Stimulated activated CD8-positive, alpha-beta memory T cell treated with anti-CD3 and anti-CD28 coated beads, Interleukin-7, amount 100 ng/mL, for 24 hours (primary cell): ENCODE data around the gene AVP.
A peak's percentile ranks its signal among the peaks of the same experiment; 100 is the strongest.
"Not testable (repeated sequence)": the region's sequence is repeated elsewhere in the genome, so short reads cannot be mapped to it uniquely, and the experiment has no call there.

Experiments used
- DNase-seq: peaks from one replicate; pipeline ENCODE4 v3.0.0-alpha.2; 2020; ENCODE audit warnings: low read depth

The AVP gene

DNA sequence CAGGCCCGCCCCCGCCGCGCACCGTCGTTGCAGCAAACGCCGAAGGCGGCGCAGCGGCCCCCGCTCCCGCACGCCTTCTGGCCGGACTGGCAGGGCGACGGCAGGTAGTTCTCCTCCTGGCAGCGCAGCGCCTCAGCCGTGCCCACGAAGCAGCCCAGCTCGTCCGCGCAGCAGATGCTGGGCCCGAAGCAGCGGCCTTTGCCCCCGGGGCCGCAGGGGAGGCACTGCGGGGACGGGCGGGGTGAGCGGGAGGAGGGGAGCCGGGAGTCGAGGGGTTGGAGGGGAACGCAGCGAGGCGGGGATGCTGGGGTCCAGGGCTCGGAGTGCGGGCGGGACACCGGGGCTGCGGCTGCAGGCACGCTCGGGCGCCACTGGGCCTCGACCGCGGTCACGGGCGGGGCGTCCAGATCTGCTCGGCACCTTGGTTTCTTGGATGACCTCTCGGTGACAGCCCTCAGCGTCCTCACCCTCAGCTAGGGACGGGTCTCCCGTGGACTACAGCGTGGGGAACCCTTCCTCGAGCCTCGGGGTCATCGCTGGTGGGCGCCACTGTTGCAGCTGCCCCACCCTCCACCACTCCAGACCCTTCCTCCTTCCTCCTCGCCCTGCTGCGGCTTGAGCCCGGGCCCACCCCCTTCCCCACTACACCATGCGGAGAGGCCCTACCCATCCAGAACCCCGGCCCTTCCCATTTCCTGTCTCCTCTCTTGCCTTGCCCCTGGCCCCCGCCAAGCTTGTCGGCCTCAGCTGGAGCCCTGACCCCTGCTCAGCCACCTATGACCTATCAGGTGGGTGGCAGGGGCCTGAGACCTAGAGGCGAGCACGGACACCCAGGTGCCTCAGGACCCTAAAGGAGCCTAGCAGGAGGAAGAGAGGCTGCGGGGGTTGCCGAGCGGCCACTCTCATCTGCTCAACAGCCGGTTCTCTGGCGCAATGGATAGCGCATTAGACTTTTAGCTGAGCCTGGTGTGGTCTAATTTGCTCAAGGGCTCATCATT, 1.3 kb downstream of the AVP start:
- DNase-seq: no peak

DNA sequence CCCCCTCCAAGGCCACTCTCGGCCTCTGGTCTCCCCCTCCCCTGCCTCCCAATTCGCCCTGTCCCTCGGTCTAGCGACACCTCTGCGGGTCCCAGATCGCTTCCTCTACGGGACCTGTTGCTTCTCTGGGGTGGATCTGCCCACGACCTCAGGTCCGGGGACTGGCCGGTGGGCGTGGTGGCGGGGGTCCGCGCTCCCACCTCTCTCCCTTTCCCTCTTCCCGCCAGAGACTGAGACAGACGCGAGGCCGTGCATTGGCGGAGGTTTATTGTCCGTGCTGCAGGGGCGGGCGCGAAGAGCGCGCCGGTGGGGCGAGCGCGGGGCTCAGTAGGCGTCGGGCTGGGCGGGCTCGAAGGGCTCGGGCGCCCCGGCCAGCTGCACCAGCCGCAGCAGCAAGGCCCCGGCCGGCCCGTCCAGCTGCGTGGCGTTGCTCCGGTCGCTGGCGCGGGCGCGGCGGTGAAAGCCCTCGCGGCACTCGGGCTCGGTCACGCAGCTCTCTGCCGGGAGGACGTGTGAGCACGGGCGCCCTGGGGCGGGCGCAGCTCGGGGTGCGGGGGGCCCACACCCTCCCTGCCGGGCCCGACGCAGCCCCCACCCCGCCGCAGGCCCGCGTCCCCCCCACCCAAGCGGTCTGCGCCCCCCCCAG, 2.1 kb downstream of the AVP start:
- DNase-seq: no peak

DNA sequence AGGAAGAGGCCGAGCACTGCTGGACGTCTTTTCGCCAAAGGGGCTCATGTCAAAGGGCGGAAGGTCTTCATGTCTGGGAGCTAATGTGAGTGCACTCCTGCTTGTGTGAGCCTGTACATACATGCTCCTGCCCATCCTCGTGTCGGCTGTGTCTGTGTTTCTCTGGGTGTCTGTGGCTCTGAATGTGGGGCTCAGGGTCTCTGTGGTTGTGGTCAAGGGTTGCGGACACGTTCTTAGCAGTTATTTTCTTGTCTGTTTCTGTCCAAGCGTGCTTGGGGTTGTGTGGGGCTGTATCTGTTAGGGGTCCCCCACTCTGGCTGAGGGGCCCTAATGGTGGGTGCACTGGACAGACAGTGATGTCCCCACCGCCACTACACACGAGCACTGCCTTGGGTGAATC, 2.9 kb downstream of the AVP start:
- no peak for DNase-seq

DNA sequence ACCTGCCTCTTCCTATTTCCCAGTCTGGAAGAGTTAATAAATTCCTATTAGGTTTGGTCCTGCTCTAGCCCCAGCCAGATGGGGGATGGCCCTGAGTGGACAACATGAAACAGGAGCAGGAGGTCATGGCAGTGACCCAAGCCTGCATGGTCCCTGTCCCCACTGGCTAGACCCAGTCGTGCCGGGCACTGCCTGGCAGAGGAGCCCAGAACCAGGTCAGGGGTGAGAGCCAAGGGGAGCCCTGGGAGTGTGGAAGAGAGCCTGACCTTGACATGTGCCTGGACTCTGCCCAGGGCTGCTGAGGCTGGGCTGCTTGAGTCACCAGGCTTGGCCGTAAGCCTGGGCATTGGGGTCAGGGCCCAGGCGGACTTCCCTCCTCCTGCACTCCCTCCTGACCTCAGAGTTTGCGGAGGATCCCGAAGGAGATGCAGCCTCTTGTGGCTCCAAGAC, 3.6 kb downstream of the AVP start:
- no peak for DNase-seq

DNA sequence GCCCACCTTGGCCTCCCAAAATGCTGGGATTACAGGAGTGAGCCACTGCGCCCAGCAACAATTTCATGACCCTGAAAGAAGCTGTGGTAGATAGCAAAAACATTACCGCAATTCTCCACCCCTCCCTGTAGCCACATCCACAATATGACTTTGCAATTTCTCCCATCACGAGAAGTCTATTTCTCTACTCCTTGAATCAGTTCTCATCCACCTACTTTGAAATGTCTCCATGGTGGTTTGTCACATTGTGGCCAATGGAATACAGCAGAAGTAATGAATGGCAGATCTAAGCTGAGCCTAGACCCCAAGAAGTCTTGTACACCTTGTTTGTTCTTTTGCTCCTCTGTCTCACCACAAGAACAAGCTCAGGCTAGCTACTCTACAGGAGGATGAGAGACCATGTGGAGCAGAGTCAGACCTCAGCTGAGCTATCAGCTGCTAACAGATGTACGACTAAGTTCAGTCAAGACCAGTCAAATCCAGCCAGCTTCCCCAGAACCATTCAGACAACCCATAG, 6.8 kb downstream of the AVP start:
- no peak for DNase-seq

DNA sequence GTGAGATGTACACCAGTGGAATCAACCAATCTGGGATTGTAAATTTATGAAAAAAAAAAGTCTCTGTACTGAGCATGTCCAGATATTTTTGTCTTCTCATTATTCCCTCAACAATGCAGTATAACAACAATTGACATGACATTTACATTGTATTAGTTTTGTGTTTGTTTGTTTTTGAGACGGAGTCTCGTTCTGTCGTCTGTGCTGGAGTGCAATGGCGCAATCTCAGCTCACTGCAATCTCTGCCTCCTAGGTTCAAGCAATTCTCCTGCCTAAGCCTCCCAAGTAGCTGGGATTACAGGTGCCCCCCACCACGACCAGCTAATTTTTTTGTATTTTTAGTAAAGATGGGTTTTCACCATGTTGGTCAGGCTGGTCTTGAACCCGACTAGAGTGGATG, 9.2 kb downstream of the AVP start:
- not testable (repeated sequence) for DNase-seq

DNA sequence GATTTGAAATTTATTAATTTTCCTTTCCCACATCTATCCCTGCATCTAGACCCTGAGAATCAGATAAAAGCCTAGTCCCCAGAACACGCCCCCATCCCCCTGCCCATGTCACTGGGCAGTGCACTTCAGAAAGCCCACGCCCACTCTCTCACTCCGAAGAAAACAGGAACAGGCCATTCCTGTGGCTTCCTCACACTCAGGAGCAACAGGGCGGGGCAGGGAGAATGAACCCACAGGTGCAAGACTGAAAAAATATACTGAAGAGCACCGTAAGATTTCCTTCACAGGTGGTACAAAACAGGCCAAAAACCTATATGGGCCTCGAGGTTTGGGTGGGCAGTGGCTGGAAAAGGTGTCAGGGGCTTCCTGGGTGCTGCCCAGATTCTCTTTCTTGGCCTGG, 9.7 kb downstream of the AVP start:
- DNase-seq: no peak

DNA sequence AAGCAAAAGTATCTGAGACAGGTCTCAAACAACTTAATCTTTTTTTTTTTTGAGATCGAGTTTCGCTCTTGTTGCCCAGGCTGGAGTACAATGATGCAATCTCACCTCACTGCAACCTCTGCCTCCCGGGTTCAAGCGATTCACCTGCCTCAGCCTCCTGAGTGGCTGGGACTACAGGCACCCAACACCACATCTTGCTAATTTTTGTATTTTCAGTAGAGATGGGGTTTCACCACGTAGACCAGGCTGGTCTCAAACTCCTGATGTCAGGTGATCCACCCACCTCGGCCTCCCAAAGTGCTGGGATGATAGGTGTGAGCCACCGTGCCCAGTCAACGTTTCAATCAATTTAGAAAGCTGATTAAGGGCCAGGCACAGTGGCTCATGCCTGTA, 11.3 kb downstream of the AVP start:
- not testable (repeated sequence) for DNase-seq

DNA sequence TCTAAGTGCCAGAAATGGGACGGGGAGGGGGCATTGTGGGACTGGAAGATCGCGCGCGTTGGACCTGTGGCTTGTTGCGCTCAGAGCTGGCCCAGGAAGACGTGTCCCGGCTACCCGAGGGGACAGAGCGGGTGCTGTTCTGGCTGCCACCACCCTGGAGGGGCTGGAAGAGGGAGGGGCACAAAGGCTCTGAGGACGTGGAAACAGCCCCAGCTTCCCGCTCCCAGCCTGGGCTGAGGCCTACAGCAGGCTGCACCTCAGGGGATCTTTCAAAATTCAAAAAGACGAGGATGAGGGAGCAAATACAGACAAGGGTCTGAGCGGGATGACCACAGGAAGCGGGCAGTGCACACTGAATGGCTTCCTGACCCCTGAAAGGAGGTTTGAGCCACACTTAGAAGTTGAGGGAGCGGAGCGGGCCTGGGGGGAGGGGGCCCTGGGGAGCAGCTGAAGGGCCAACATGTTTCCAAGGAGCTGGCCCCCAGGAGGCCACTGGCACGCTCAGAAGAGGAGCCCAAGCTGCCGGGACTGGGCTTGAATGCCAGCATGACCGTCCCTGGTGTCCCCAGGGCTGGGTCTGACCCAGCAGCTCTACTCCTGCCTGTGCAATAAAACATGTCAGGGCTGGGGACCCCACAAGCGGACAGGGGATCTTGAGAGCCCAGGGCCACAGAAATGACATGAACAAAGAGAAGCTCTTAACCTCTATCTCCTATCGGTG, 11.8 kb downstream of the AVP start:
- no peak for DNase-seq

DNA sequence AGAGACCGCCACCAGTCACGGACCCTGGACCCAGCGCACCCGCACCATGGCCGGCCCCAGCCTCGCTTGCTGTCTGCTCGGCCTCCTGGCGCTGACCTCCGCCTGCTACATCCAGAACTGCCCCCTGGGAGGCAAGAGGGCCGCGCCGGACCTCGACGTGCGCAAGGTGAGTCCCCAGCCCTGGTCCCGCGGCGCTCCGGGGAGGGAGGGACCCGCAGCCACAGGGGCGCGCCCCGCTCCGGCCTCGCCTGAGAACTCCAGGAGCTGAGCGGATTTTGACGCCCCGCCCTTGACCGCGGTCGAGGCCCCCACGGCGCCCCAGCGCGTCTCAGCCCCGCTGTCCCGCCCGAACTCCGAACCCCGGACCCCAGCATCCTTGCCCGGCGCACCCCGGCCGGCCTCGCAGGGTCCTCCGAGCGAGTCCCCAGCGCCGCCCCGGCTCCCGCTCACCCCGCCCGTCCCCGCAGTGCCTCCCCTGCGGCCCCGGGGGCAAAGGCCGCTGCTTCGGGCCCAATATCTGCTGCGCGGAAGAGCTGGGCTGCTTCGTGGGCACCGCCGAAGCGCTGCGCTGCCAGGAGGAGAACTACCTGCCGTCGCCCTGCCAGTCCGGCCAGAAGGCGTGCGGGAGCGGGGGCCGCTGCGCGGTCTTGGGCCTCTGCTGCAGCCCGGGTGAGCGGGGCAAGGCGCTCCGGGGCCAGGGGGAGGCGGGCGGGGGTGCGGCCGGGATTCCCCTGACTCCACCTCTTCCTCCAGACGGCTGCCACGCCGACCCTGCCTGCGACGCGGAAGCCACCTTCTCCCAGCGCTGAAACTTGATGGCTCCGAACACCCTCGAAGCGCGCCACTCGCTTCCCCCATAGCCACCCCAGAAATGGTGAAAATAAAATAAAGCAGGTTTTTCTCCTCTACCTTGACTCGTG, 12.7 kb downstream of the AVP start, which contains the start of gene OXT:
Gene OXT (plus strand): TSS at position 11 of the 920 bp plus-strand sequence. CDS start 36 bp downstream, at position 47.
- peak; percentile 28 for DNase-seq

DNA sequence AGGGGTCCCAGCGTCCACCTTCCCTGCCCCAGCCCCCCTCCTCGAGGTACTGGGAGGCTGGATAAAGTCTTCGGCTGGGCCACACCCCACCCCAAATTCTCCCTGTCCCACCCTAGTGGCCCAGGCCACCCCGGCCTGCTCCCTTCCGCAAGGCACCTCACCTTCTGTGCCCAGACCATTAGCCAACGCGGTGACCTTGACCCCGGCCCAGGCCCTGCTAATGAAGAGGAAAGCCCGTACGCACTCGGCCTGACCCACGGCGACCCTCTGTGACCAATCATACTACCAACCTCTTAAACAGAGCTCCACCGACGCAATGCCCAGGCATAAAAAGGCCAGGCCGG, 13.3 kb downstream of the AVP start:
- DNase-seq: no peak

DNA sequence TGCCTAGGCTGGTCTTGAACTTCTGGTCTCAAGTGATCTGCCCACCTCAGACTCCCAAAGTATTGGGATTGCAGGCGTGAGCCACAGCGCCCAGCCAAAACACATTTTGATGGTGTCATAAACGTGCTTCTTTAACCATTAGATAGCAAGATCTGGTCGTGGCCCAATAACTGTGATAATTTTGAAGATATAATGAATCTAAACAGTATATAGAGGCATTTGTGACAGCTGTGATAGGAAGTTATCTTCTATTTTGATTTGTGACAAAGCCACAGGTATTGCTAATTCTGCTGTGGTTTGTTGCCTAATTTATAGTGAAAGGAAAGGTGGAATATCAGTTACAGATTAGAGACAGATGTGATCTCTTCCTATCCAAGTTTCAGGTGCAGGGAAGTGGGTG, 13.8 kb downstream of the AVP start:
- no peak for DNase-seq

DNA sequence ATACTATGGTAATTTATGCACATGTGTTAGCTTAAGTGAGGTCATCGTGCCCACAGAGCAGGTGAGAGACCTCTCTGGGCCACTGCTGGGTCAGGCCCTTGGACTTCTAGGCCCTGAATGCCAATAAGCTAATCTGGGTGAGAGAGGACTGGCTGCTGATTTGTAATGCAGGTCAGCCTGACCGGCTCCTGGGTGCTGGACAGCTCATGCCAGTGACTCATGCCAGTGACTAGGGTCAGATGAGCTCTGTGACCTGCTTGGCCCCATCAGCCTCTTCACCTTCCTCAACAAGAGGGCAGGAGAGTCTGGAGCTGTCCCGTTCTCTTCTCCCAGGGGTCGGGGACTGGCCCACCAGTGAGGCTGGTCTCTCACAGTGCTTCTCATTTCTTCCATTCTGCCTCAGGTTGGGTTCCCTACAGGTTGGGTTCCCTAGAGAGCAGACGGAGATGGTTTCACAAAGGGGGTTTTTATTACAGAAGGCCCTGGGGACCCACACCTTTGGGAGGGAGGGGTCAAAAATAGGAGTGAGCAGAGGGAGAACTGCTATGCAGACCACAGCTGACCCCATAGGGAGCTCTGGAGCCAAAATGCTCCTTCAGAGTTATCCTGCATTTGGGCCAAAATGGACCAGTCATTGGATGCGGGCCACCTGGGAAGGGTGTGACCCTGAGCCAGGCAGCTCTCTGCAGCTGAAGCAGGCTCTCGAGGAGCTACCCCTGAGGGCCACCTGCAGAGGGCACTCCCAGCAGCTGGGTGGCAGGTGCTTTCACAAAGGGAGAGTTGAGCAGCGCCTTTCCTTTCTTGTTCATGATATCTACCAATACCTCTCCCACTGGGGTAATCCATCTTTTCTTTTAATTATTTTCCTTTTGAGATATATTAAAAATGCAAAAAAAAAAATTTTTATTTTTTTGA, 15.3 kb downstream of the AVP start:
- no peak for DNase-seq

DNA sequence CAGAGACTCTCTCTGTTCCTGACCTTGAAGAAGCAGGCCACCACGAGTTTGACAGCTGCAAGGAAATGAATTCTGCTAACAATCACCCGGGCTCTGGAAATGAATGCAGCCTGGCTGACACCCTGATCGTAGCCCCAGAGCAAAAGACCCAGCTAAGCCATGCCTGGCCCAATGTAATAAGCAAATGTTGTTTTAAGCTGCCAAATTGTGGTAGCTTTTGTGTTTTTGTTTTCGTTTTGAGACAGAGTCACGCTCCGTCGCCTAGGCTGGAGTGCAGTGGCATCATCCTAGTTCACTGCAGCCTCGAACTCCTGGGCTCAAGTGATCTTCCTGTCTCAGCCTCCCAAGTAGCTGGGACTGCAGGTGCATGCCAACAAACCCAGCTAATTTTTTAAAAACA, 16.4 kb downstream of the AVP start:
- DNase-seq: no peak

DNA sequence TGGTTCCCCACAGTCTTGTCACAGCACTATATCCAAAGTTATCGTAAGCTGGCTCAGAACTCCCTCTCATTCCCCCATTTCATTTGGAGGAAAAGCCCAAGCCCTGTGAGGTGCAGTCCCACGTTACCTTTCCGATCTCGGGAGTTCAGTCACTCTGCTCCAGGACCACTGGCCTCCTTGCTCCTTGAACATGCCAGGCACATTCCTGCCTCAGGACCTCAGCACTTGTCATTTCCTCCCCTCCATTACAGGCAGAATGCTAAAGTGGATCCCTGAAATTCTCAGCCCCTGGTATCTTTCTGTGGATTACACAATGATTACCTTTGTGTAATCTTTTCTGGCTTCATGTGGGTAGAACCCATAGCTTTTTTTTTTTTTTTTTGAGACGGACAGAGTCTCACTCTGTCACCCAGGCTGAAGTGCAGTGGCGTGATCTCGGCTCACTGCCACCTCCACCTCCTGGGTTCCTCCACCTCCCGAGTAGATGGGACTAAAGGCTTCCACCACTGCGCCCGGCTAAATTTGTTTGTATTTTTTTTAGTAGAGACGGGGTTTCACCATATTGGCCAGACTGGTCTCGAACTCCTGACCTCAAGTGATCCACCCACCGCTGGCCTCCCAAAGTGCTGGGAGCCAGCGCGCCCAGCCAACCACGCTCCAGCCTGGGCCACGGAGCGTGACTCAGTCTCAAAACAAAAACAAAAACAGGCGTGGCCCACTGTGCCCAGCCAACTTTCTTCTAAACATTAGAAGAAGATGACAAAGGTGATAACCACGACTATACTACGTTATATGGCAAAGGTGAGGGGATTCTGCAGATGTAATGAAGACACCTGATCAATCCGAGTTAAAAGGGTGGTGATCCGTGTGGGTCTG, 17.1 kb downstream of the AVP start:
- no peak for DNase-seq

DNA sequence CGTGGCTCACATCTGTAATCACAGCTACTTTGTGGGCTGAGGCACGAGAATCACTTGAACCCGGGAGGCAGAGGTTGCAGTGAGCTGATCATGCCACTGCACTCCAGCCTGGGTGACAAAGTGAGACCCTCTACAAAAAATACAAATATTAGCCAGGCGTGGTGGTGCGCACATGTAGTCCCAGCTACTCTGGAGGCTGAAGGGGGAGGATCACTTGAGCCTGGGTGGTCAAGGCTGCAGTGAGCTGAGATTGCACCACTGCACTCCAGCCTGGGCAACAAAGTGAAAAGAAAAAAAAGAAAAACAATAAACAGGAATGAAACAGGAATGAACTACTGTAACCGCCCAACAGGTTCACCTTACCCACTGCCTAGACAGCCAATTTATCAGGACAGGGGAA, 20.4 kb downstream of the AVP start:
- not testable (repeated sequence) for DNase-seq

DNA sequence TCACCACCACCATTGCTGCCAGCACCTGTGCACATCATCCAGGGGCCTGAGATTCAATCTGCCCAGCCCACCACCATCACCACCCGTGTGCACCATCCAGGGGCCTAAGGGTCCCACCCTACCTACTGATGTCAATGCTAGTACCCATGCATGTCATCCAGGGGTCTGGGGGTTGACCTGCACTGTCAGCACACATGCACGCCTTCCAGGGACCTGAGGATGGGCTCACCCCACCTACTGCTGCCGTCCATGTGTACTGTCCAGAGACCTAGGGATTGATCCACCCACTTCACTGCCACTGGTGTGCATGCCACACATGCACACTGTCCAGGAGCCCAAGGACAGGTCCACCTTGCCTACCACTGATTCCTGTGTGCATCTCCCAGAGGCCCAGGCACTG, 25.0 kb downstream of the AVP start:
- DNase-seq: no peak

DNA sequence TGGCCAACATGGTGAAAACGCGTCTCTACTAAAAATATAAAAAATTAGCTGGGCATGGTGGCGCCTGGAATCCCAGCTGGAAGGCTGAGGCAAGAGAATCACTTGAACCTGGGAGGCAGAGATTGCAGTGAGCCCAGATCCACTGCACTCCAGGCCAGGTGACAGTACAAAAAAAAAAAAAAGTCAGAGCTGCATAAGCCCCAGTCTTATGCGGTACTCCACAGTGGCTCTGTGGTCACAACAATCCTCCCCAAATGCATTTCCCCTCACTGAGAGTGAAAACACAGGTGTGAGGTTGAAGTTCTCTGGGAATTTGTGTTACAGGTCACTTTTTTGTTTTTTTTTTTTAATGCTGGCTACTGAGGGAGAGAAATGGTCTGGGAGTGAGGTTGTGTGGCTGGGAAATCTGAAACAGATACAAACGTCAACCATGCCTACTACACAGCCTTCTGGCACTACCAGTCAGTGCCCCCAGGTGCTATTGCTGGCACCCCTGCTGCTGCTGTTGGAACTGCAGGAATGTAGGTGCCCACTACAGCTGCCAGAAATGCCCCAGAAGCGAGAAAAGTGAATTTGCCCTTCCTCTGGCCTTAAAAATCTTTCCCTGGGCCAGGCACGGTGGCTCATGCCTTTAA, 33.0 kb downstream of the AVP start:
- DNase-seq: no peak
